HepG2 (cell line): ENCODE results near the gene INHA. TPM values are rescaled to one million over a fixed set of nuclear protein-coding genes. Genes with fewer than 3 reads are reported as not detected.

Source experiments
- AHR ChIP-seq: IDR thresholded peaks from 2 replicates; pipeline ENCODE4 v1.6.1; 2018; ENCODE audit warnings: missing genetic modification reagents, missing compliant biosample characterization
- MED8 ChIP-seq: sonication (generic); formaldehyde crosslinking; IDR thresholded peaks from 2 replicates; pipeline ENCODE4 v1.8.1; 2023; ENCODE audit warnings: mild to moderate bottlenecking, missing genetic modification reagents; ENCODE audit not compliant: insufficient replicate concordance
- NKX3-1 ChIP-seq: sonication (generic); formaldehyde crosslinking; IDR thresholded peaks from 2 replicates; pipeline ENCODE4 v1.5.0; 2020; ENCODE audit warnings: missing genetic modification reagents
- SMAD3 ChIP-seq: sonication (generic); formaldehyde crosslinking; IDR thresholded peaks from 2 replicates; pipeline ENCODE4 v1.4.0; 2020; ENCODE audit warnings: missing genetic modification reagents
- SP5 ChIP-seq: IDR thresholded peaks from 2 replicates; pipeline ENCODE4 v1.6.1; 2016; ENCODE audit warnings: low read depth, borderline replicate concordance
- SPEN ChIP-seq: sonication (generic); formaldehyde crosslinking; IDR thresholded peaks from 2 replicates; pipeline ENCODE4 v1.5.1; 2020; ENCODE audit warnings: low read depth, mild to moderate bottlenecking, missing genetic modification reagents
- STAG1 ChIP-seq: sonication (generic); formaldehyde crosslinking; IDR thresholded peaks from 2 replicates; pipeline ENCODE4 v1.4.0; 2020; ENCODE audit warnings: missing genetic modification reagents
- TCF7L2 ChIP-seq: IDR thresholded peaks from 2 replicates; pipeline ENCODE4 v1.6.1; 2011; ENCODE audit warnings: mild to moderate bottlenecking, low read depth, low read length, moderate library complexity
- TOE1 ChIP-seq: sonication (generic); formaldehyde crosslinking; IDR thresholded peaks from 2 replicates; pipeline ENCODE4 v1.4.0; 2020; ENCODE audit warnings: mild to moderate bottlenecking, missing genetic modification reagents
- ZNF326 ChIP-seq: sonication (generic); formaldehyde crosslinking; IDR thresholded peaks from 2 replicates; pipeline ENCODE4 v1.4.0; 2020; ENCODE audit warnings: missing genetic modification reagents, borderline replicate concordance
- ZNF337 ChIP-seq: sonication (generic); formaldehyde crosslinking; IDR thresholded peaks from 2 replicates; pipeline ENCODE4 v1.5.1; 2020; ENCODE audit warnings: missing genetic modification reagents, low read depth, mild to moderate bottlenecking, borderline replicate concordance
- polyA plus RNA-seq, 8 experiments: library from polyadenylated mRNA; depleted of rRNA in 3 of 8; stranded (reverse) in 7 of 8; unstranded in 1 of 8; fragments of >200 nt; fragmentation: Illumina TruSeq in 4 of 8; extraction: Trizol in 4 of 8; gene quantifications; 2 replicates each; pipeline versions ENCODE4 v1.2.1 to v1.2.3, GENCODE V29; 2011 to 2016; ENCODE audit warnings: low read depth in 4 of 8, missing spikeins in 1 of 8, mixed read lengths in 1 of 8; ENCODE audit not compliant: insufficient read depth in 1 of 8
- total RNA-seq, 5 experiments: library from RNA; depleted of rRNA; stranded (reverse); fragments of >200 nt; fragmentation: Illumina TruSeq; extraction: Trizol; gene quantifications; 2 replicates each; pipeline ENCODE4 v1.2.3, GENCODE V29; 2016; ENCODE audit warnings: low read depth in 1 of 5
- TF ChIP-seq, protein P1 (sequence below), 2 experiments: sonication (generic) in 1 of 2; formaldehyde crosslinking in 1 of 2; IDR thresholded peaks; 2 replicates each; pipeline versions ENCODE4 v1.4.0 to v1.6.1; 2018 to 2020; ENCODE audit warnings: missing genetic modification reagents in 2 of 2, borderline replicate concordance in 1 of 2, low read depth in 1 of 2, mild to moderate bottlenecking in 1 of 2, missing biosample characterization in 1 of 2
- TF ChIP-seq, protein P2 (sequence below): sonication (generic); formaldehyde crosslinking; conservative IDR thresholded peaks from 2 replicates; pipeline ENCODE4 v1.8.0; 2022; ENCODE audit warnings: mild to moderate bottlenecking, moderate library complexity, missing genetic modification reagents
- TF ChIP-seq, protein P3 (sequence below): sonication (generic); formaldehyde crosslinking; IDR thresholded peaks from one replicate; pipeline ENCODE4 v1.5.1; 2020; ENCODE audit warnings: mild to moderate bottlenecking, missing genetic modification reagents; ENCODE audit errors: not compliant biosample characterization
- TF ChIP-seq, protein P4 (sequence below): sonication (generic); formaldehyde crosslinking; IDR thresholded peaks from 2 replicates; pipeline ENCODE4 v1.8.0; 2022; ENCODE audit warnings: mild to moderate bottlenecking, missing genetic modification reagents, moderate library complexity

Gene INHA
- total and polyA plus RNA-seq, 2 of the 13 experiments (the other 11 are each of a cell fraction or from before 2014, with no cell fraction given): 4.1 to 15.2 TPM

GRCh38 chr2:219597552-219598307 is 25.6 kb downstream of the INHA start, which contains the start of gene STK11IP (continued):
- TF ChIP-seq ZNF337 (CRISPR knock-in tag): peak; percentile 58; the same call in 1 of the 2 replicates
- TF ChIP-seq AHR (CRISPR knock-in tag): peak; percentile 75
- peak; percentile 31 for TF ChIP-seq STAG1
- TF ChIP-seq, protein P1, sequence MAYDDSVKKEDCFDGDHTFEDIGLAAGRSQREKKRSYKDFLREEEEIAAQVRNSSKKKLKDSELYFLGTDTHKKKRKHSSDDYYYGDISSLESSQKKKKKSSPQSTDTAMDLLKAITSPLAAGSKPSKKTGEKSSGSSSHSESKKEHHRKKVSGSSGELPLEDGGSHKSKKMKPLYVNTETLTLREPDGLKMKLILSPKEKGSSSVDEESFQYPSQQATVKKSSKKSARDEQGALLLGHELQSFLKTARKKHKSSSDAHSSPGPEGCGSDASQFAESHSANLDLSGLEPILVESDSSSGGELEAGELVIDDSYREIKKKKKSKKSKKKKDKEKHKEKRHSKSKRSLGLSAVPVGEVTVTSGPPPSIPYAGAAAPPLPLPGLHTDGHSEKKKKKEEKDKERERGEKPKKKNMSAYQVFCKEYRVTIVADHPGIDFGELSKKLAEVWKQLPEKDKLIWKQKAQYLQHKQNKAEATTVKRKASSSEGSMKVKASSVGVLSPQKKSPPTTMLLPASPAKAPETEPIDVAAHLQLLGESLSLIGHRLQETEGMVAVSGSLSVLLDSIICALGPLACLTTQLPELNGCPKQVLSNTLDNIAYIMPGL (CRISPR knock-in tag; IDR thresholded peaks at IDR 0.05; ENCODE audit: borderline replicate concordance in 1 of 2, low read depth in 1 of 2): peak; percentile 73 to 78
- peak; percentile 85 for TF ChIP-seq MED8
- no peak for TF ChIP-seq NKX3-1 (CRISPR knock-in tag)
- TF ChIP-seq, protein P2, sequence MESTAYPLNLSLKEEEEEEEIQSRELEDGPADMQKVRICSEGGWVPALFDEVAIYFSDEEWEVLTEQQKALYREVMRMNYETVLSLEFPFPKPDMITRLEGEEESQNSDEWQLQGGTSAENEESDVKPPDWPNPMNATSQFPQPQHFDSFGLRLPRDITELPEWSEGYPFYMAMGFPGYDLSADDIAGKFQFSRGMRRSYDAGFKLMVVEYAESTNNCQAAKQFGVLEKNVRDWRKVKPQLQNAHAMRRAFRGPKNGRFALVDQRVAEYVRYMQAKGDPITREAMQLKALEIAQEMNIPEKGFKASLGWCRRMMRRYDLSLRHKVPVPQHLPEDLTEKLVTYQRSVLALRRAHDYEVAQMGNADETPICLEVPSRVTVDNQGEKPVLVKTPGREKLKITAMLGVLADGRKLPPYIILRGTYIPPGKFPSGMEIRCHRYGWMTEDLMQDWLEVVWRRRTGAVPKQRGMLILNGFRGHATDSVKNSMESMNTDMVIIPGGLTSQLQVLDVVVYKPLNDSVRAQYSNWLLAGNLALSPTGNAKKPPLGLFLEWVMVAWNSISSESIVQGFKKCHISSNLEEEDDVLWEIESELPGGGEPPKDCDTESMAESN (CRISPR knock-in tag): peak; percentile 23; the same call in 1 of the 2 replicates
- peak; percentile 86 for TF ChIP-seq SMAD3
- TF ChIP-seq, protein P3, sequence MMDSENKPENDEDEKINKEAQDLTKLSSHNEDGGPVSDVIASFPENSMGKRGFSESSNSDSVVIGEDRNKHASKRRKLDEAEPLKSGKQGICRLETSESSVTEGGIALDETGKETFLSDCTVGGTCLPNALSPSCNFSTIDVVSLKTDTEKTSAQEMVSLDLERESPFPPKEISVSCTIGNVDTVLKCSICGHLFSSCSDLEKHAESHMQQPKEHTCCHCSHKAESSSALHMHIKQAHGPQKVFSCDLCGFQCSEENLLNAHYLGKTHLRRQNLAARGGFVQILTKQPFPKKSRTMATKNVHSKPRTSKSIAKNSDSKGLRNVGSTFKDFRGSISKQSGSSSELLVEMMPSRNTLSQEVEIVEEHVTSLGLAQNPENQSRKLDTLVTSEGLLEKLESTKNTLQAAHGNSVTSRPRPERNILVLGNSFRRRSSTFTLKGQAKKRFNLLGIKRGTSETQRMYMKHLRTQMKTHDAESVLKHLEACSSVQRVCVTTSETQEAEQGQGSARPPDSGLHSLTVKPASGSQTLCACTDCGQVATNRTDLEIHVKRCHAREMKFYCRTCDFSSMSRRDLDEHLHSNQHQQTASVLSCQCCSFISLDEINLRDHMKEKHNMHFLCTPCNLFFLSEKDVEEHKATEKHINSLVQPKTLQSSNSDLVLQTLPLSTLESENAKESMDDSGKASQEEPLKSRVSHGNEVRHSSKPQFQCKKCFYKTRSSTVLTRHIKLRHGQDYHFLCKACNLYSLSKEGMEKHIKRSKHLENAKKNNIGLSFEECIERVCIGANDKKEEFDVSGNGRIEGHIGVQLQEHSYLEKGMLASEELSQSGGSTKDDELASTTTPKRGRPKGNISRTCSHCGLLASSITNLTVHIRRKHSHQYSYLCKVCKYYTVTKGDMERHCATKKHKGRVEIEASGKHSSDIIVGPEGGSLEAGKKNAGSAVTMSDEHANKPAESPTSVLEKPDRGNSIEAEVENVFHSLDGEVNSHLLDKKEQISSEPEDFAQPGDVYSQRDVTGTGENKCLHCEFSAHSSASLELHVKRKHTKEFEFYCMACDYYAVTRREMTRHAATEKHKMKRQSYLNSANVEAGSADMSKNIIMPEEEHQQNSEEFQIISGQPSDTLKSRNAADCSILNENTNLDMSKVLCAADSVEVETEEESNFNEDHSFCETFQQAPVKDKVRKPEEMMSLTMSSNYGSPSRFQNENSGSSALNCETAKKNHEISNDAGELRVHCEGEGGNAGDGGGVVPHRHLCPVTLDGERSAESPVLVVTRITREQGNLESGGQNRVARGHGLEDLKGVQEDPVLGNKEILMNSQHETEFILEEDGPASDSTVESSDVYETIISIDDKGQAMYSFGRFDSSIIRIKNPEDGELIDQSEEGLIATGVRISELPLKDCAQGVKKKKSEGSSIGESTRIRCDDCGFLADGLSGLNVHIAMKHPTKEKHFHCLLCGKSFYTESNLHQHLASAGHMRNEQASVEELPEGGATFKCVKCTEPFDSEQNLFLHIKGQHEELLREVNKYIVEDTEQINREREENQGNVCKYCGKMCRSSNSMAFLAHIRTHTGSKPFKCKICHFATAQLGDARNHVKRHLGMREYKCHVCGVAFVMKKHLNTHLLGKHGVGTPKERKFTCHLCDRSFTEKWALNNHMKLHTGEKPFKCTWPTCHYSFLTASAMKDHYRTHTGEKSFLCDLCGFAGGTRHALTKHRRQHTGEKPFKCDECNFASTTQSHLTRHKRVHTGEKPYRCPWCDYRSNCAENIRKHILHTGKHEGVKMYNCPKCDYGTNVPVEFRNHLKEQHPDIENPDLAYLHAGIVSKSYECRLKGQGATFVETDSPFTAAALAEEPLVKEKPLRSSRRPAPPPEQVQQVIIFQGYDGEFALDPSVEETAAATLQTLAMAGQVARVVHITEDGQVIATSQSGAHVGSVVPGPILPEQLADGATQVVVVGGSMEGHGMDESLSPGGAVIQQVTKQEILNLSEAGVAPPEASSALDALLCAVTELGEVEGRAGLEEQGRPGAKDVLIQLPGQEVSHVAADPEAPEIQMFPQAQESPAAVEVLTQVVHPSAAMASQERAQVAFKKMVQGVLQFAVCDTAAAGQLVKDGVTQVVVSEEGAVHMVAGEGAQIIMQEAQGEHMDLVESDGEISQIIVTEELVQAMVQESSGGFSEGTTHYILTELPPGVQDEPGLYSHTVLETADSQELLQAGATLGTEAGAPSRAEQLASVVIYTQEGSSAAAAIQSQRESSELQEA (CRISPR knock-in tag): peak; percentile 75
- TF ChIP-seq SPEN (CRISPR knock-in tag): peak; percentile 84
- TF ChIP-seq SP5 (CRISPR knock-in tag): peak; percentile 81
- TF ChIP-seq TCF7L2: no peak
- no peak for TF ChIP-seq TOE1 (CRISPR knock-in tag)
- TF ChIP-seq, protein P4, sequence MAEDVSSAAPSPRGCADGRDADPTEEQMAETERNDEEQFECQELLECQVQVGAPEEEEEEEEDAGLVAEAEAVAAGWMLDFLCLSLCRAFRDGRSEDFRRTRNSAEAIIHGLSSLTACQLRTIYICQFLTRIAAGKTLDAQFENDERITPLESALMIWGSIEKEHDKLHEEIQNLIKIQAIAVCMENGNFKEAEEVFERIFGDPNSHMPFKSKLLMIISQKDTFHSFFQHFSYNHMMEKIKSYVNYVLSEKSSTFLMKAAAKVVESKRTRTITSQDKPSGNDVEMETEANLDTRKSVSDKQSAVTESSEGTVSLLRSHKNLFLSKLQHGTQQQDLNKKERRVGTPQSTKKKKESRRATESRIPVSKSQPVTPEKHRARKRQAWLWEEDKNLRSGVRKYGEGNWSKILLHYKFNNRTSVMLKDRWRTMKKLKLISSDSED (CRISPR knock-in tag): no peak; the same call in 1 of the 2 replicates
- no peak for TF ChIP-seq ZNF326 (CRISPR knock-in tag)
